HEK293 (cell line): ENCODE results near the gene STYXL1.
"Not testable (repeated sequence)": the region's sequence is repeated elsewhere in the genome, so short reads cannot be mapped to it uniquely, and the experiment has no call there.

Experiments
- CTCF ChIA-PET: fragments of 350-600 bp; formaldehyde crosslinking; extraction: SDS; loops from one replicate; lab custom pipeline; 2021; ENCODE audit warnings: antibody characterized with exemption; lab: Yijun Ruan, JAX
- POLR2A ChIA-PET: fragments of 300-600 bp; formaldehyde crosslinking; extraction: SDS; loops from one replicate; lab custom pipeline; 2020; ENCODE audit warnings: antibody characterized with exemption, inconsistent platforms; lab: Yijun Ruan, JAX
- H3K27ac ChIP-seq: fragments of 200-500 bp; sonication (Bioruptor generic); 2 replicates; pipeline ENCODE4 v1.5.1; 2014; ENCODE audit warnings: low read depth, low read length, control low read depth, inconsistent platforms; ENCODE audit errors: extremely low read depth
- H3K36me3 ChIP-seq, 2 experiments: fragments of 200-500 bp in 1 of 2; sonication (Bioruptor generic) in 1 of 2; 1 replicate in 1 of 2; 2 replicates in 1 of 2; pipeline ENCODE4 v1.5.1; 2014 to 2017; ENCODE audit warnings: inconsistent platforms in 2 of 2, low read length in 2 of 2; ENCODE audit not compliant: control insufficient read depth in 2 of 2, insufficient read depth in 1 of 2
- H3K4me1 ChIP-seq: fragments of 200-500 bp; sonication (Bioruptor generic); 2 replicates; pipeline ENCODE4 v1.5.1; 2014; ENCODE audit warnings: mild to moderate bottlenecking, low read length, inconsistent platforms; ENCODE audit not compliant: control insufficient read depth, insufficient read depth
- H3K4me3 ChIP-seq: 2 replicates; pipeline ENCODE4 v1.5.1; 2011; ENCODE audit warnings: low read depth, mild to moderate bottlenecking, control low read depth, low read length, moderate library complexity
- H3K9me3 ChIP-seq: fragments of 200-500 bp; sonication (Bioruptor generic); 2 replicates; pipeline ENCODE4 v1.5.1; 2014; ENCODE audit warnings: low read depth, low read length, inconsistent platforms; ENCODE audit not compliant: control insufficient read depth, insufficient read depth
- ELK4 ChIP-seq: IDR thresholded peaks from 2 replicates; pipeline ENCODE4 v1.6.1; 2011; ENCODE audit warnings: mild to moderate bottlenecking, low read depth, low read length, borderline replicate concordance
- GLIS1 ChIP-seq: fragments of 450-650 bp; formaldehyde crosslinking; IDR thresholded peaks from 2 replicates; pipeline ENCODE4 v1.5.1; 2016; ENCODE audit warnings: missing biosample characterization, missing genetic modification characterization
- PRDM10 ChIP-seq: fragments of 450-650 bp; formaldehyde crosslinking; IDR thresholded peaks from 2 replicates; pipeline ENCODE4 v1.5.1; 2016; ENCODE audit warnings: missing biosample characterization, missing genetic modification characterization
- REPIN1 ChIP-seq: fragments of 450-650 bp; formaldehyde crosslinking; IDR thresholded peaks from 2 replicates; pipeline ENCODE4 v1.5.1; 2017; ENCODE audit warnings: missing biosample characterization, missing genetic modification characterization, low read depth
- ZBTB11 ChIP-seq: fragments of 450-650 bp; formaldehyde crosslinking; conservative IDR thresholded peaks from 2 replicates; pipeline ENCODE4 v1.5.1; 2016; ENCODE audit warnings: low read depth, missing biosample characterization, missing genetic modification characterization
- ZNF121 ChIP-seq: fragments of 450-650 bp; formaldehyde crosslinking; IDR thresholded peaks from 2 replicates; pipeline ENCODE4 v1.5.1; 2016; ENCODE audit warnings: missing biosample characterization, missing genetic modification characterization
- ZNF148 ChIP-seq: fragments of 450-650 bp; formaldehyde crosslinking; IDR thresholded peaks from 2 replicates; pipeline ENCODE4 v1.5.0; 2017; ENCODE audit warnings: missing biosample characterization, missing genetic modification characterization, borderline replicate concordance
- ZNF335 ChIP-seq: fragments of 450-650 bp; formaldehyde crosslinking; conservative IDR thresholded peaks from 2 replicates; pipeline ENCODE4 v1.5.1; 2016; ENCODE audit warnings: missing biosample characterization, missing genetic modification characterization
- ZNF362 ChIP-seq: fragments of 450-650 bp; formaldehyde crosslinking; IDR thresholded peaks from 2 replicates; pipeline ENCODE4 v1.5.1; 2016; ENCODE audit warnings: missing biosample characterization, missing genetic modification characterization
- ZNF560 ChIP-seq: fragments of 450-650 bp; formaldehyde crosslinking; IDR thresholded peaks from 2 replicates; pipeline ENCODE4 v1.5.1; 2017; ENCODE audit warnings: missing biosample characterization, missing genetic modification characterization, borderline replicate concordance
- ZNF571 ChIP-seq: fragments of 450-650 bp; formaldehyde crosslinking; IDR thresholded peaks from 2 replicates; pipeline ENCODE4 v1.5.0; 2017; ENCODE audit warnings: missing biosample characterization, missing genetic modification characterization
- ZNF624 ChIP-seq: fragments of 450-650 bp; formaldehyde crosslinking; IDR thresholded peaks from 2 replicates; pipeline ENCODE4 v1.5.1; 2017; ENCODE audit warnings: missing biosample characterization, missing genetic modification characterization
- ZNF664 ChIP-seq: fragments of 450-650 bp; formaldehyde crosslinking; IDR thresholded peaks from 2 replicates; pipeline ENCODE4 v1.5.1; 2016; ENCODE audit warnings: missing biosample characterization, missing genetic modification characterization
- ZNF837 ChIP-seq: fragments of 450-650 bp; formaldehyde crosslinking; IDR thresholded peaks from 2 replicates; pipeline ENCODE4 v1.5.1; 2016; ENCODE audit warnings: missing biosample characterization, missing genetic modification characterization

STYXL1 gene

GRCh38 chr7:76009672-76010600, 37.9 kb downstream of the STYXL1 start (continued):
- TF ChIP-seq ZNF560 = no peak

- ChIA-PET CTCF (interaction anchor here (0.7 to 3.9 kb wide), 2 partner anchors 12 kb away, joined by 3 to 23 read pairs; no protein-coding TSS in a partner anchor), POLR2A (no interaction called here)
- Histone ChIP-seq H3K36me3 (peaks cover 0 to 13% of the 10 kb centered on the region in 2 experiments; a peak in 2 of 3 replicates), H3K4me1 (no peaks in the 10 kb centered on the region), H3K4me3 (no peak overlapping the region), H3K27ac (no peak overlapping the region), H3K9me3 (no peaks in the 10 kb centered on the region)
- TF ChIP-seq ZNF664 (tag by site-specific recombination) (no peak), REPIN1 (tag by site-specific recombination) (no peak), GLIS1 (no peak), ZNF335 (tag by site-specific recombination) (no peak), ELK4 (no peak), ZNF362 (tag by site-specific recombination) (no peak), ZNF837 (tag by site-specific recombination) (no peak), PRDM10 (tag by site-specific recombination) (no peak), ZNF571 (tag by site-specific recombination) (no peak), ZNF624 (no peak)
Measured at GRCh38 chr7:76008156-76008687, 39.6 kb downstream of the STYXL1 start.

GRCh38 chr7:76005004-76005403, 42.8 kb downstream of the STYXL1 start:
- not testable (repeated sequence) for H3K4me3 ChIP-seq, H3K4me1 ChIP-seq, H3K9me3 ChIP-seq, H3K27ac ChIP-seq
- H3K36me3 ChIP-seq = peaks cover under 1 to 33% of the 10 kb centered on the region in 2 experiments; a peak in 2 of 3 replicates
- POLR2A ChIA-PET = interaction anchor here (0.7 kb wide), 1 partner anchor 15 kb away, joined by 7 read pairs; no protein-coding TSS in a partner anchor
- CTCF ChIA-PET = interaction anchor here (0.5 kb wide), 1 partner anchor 73 kb away, joined by 6 read pairs; no protein-coding TSS in a partner anchor

GRCh38 chr7:76003351-76003750, 44.4 kb downstream of the STYXL1 start:
- POLR2A ChIA-PET = no interaction called here
- TF ChIP-seq ZBTB11 (tag by site-specific recombination) = no peak
- no peak for TF ChIP-seq ZNF148 (tag by site-specific recombination)
- no peak for TF ChIP-seq ZNF121

More at GRCh38 chr7:76003351-76003750, 44.4 kb downstream of the STYXL1 start:
- CTCF ChIA-PET = interaction anchor here (0.7 kb wide), 1 partner anchor 18 kb away, joined by 3 read pairs; no protein-coding TSS in a partner anchor
- H3K36me3 ChIP-seq = peaks cover 3 to 33% of the 10 kb centered on the region in 2 experiments; a peak in 2 of 3 replicates
- H3K27ac ChIP-seq = no peak overlapping the region
- no peaks in the 10 kb centered on the region for H3K4me1 ChIP-seq
- H3K9me3 ChIP-seq = no peaks in the 10 kb centered on the region
- no peak overlapping the region for H3K4me3 ChIP-seq
